ENCODE measurements around the gene LNPEP.
"Not testable (repeated sequence)": the region's sequence is repeated elsewhere in the genome, so short reads cannot be mapped to it uniquely, and the experiment has no call there.

The LNPEP gene

GRCh38 chr5:96930589-96930988 is 5.3 kb upstream of the LNPEP start:
- DNase-seq, result no peak

- not testable (repeated sequence) for DNase-seq
Observed at GRCh38 chr5:96931037-96931436, 4.8 kb upstream of the LNPEP start.

- no peak for DNase-seq
Observed at GRCh38 chr5:96931605-96932004, 4.3 kb upstream of the LNPEP start.

GRCh38 chr5:96932026-96932425 is 3.9 kb upstream of the LNPEP start:
- DNase-seq, result no peak

GRCh38 chr5:96933764-96934707 is 1.8 kb upstream of the LNPEP start:
- peak; percentile 23 for DNase-seq

GRCh38 chr5:96934708-96935558 is 947 bp upstream of the LNPEP start:
- peak; percentile 97 for DNase-seq

- peak; percentile 65 for DNase-seq
Observed at GRCh38 chr5:96936431-96937320, 796 bp downstream of the LNPEP start.

- no peak for DNase-seq
Observed at GRCh38 chr5:96940586-96940985, 4.7 kb downstream of the LNPEP start.

GRCh38 chr5:96941140-96941539 is 5.3 kb downstream of the LNPEP start:
- DNase-seq, result no peak

GRCh38 chr5:96942078-96942477 is 6.2 kb downstream of the LNPEP start:
- DNase-seq, result no peak

- DNase-seq, result no peak
Observed at GRCh38 chr5:96942911-96943310, 7.0 kb downstream of the LNPEP start.

GRCh38 chr5:96943799-96944198 is 7.9 kb downstream of the LNPEP start:
- no peak for DNase-seq

GRCh38 chr5:96945144-96945897 is 9.4 kb downstream of the LNPEP start:
- no peak for DNase-seq

- DNase-seq, result no peak
Observed at GRCh38 chr5:96946381-96946780, 10.5 kb downstream of the LNPEP start.

GRCh38 chr5:96952118-96952750 is 16.4 kb downstream of the LNPEP start:
- no peak for DNase-seq

GRCh38 chr5:96952974-96953730 is 17.3 kb downstream of the LNPEP start:
- DNase-seq, result no peak

- DNase-seq, result no peak
Observed at GRCh38 chr5:96957254-96958049, 21.6 kb downstream of the LNPEP start.

GRCh38 chr5:96958977-96959376 is 23.1 kb downstream of the LNPEP start:
- DNase-seq, result no peak

GRCh38 chr5:96961053-96961452 is 25.2 kb downstream of the LNPEP start:
- no peak for DNase-seq

- DNase-seq, result no peak
Observed at GRCh38 chr5:96962540-96962991, 26.7 kb downstream of the LNPEP start.
